ENCODE data around the gene MLN. TPM values are rescaled to one million over a fixed set of nuclear protein-coding genes. Genes with fewer than 3 reads are reported as not detected.

The MLN gene
- total RNA-seq, 2 experiments from 2014 or later: not detected

DNA sequence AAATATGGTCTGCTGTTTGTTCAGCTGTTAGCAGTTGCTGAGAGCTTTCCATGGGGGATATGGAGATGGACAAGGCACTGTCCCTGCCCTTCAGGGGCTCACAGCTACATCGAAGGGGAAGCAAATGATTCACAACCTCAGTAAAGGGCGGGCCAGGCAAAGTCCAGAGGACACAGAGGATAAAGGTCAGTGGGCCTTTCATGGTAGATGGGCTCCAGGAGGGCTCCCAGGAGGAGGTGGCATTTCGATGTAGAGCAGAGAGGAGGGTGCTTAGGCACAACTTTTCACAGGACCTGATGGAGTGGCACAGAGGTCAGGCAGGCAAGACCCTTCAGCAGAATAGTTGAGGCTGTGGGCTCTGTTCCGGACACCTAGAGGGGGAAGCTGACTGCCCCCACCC lies 15.2 kb upstream of the MLN start:
- Mint-ChIP-seq H3K27ac (no peak overlapping the region), H3K27me3 (peaks cover 9% of the 10 kb centered on the region), H3K36me3 (no peaks in the 10 kb centered on the region), H3K9me3 (no peaks in the 10 kb centered on the region), H3K4me3 (no peak overlapping the region), H3K4me1 (ENCODE audit: low read depth) (peaks cover 3% of the 10 kb centered on the region)
- no peak for DNase-seq
- ChIA-PET CTCF (interaction anchor here (1.0 to 1.5 kb wide), 2 partner anchors 47 to 76 kb away, joined by 3 read pairs; no protein-coding TSS in a partner anchor), POLR2A (no interaction called here)
- intact Hi-C loops (cut with micrococcal nuclease): no loop called here

DNA sequence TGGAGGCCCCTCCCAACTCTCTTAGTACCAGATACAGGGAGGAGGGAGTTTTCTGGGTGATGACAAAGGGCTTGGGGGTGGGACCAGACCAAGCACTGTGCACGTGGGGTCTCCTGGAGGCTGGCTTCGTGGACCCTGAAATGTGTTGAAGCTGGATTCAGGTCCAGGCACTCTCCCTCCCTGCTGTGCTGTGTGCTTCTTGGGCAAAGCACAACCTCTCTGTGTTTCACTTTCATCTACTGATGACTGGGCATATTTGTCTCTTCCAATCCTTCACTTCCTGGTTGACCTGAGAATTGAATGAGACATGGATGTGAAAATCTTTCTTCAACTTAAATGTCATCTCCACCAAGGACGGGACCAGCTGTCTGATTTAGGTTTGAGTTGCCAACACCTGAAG lies 14.5 kb upstream of the MLN start:
- POLR2A ChIA-PET: no interaction called here
- CTCF ChIA-PET: interaction anchor here (1.5 kb wide), 1 partner anchor 75 kb away, joined by 3 read pairs; no protein-coding TSS in a partner anchor
- intact Hi-C loops (cut with micrococcal nuclease): no loop called here
- Mint-ChIP-seq H3K4me3 (no peak overlapping the region), H3K9me3 (no peaks in the 10 kb centered on the region), H3K27me3 (peaks cover 15% of the 10 kb centered on the region), H3K4me1 (ENCODE audit: low read depth) (peaks cover 3% of the 10 kb centered on the region), H3K27ac (no peak overlapping the region), H3K36me3 (no peaks in the 10 kb centered on the region)
- no peak for DNase-seq

DNA sequence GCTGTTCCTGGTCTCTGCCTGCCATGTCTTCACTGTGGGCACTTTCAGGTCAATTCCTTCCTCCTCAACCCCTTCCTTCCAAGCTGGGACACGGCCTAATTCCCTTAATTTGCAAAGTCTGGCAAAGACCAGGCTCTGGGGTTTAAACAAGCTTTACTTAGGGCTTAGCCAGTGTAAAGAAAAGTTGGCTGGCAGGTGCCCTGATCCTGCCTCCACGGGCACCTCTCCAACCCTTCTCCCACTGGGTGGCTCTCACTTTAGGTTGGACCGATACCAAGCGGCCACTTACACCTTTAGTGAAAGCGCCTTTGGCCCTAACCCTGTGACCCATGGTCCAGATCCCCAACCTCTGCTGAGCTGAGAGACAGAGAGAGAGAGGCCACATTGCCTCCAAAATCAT lies 13.7 kb upstream of the MLN start:
- POLR2A ChIA-PET: no interaction called here
- Mint-ChIP-seq H3K9me3 (no peaks in the 10 kb centered on the region), H3K4me1 (ENCODE audit: low read depth) (peaks cover 3% of the 10 kb centered on the region), H3K4me3 (no peak overlapping the region), H3K27me3 (peaks cover 19% of the 10 kb centered on the region), H3K36me3 (no peaks in the 10 kb centered on the region), H3K27ac (no peak overlapping the region)
- intact Hi-C loops (cut with micrococcal nuclease): no loop called here
- no peak for DNase-seq
- CTCF ChIA-PET: interaction anchor here (1.5 kb wide), 1 partner anchor 74 kb away, joined by 3 read pairs; no protein-coding TSS in a partner anchor

DNA sequence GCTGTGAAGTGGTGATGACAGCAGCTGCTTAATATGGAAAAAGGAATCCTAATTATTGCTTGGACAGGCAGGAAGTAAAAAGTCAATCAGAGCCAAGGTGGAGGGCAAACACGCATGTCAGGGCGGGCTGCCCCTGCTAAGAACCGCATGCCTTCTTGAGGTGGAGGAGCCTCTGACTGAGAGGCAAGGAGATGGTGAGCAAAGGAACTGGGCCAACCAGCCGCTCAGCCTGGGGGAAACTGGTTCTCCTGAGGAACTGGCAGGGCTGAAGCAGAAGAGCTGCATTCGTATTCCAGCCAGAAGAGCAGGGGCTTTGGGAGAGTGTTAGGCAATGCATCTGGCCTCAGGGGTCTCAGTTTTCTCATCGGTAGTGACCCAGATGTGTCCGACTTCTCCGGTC lies 13.1 kb upstream of the MLN start:
- Mint-ChIP-seq H3K27ac (no peak overlapping the region), H3K4me3 (no peak overlapping the region), H3K9me3 (no peaks in the 10 kb centered on the region), H3K36me3 (no peaks in the 10 kb centered on the region), H3K27me3 (peaks cover 23% of the 10 kb centered on the region), H3K4me1 (ENCODE audit: low read depth) (peaks cover 3% of the 10 kb centered on the region)
- intact Hi-C loops (cut with micrococcal nuclease): no loop called here
- DNase-seq: no peak
- CTCF ChIA-PET: no interaction called here
- POLR2A ChIA-PET: no interaction called here

DNA sequence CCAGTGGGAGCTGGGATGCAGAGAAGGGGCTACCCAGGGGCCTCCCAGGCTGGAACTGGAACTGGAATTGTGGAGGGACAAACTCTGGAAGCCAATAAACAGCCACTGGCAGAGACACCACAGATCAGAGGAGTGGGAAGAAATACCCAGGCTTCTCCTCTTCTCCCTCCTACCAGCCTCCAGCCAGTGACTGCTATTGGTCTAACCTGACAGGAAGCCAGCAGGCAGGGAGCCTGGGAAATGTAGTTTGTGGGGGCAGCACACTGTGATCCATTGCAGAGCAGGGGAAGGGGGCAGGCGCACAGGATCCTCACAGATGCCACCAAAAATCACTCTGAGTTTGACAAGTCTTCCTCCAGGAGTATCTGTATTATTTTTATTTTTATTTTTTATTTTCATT lies 12.1 kb upstream of the MLN start:
- Mint-ChIP-seq H3K4me1 (ENCODE audit: low read depth) (peaks cover under 1% of the 10 kb centered on the region), H3K27ac (no peak overlapping the region), H3K36me3 (no peaks in the 10 kb centered on the region), H3K27me3 (peaks cover 32% of the 10 kb centered on the region), H3K9me3 (no peaks in the 10 kb centered on the region), H3K4me3 (no peak overlapping the region)
- intact Hi-C loops (cut with micrococcal nuclease): no loop called here
- ChIA-PET POLR2A (no interaction called here), CTCF (no interaction called here)
- peak; percentile 17 for DNase-seq

DNA sequence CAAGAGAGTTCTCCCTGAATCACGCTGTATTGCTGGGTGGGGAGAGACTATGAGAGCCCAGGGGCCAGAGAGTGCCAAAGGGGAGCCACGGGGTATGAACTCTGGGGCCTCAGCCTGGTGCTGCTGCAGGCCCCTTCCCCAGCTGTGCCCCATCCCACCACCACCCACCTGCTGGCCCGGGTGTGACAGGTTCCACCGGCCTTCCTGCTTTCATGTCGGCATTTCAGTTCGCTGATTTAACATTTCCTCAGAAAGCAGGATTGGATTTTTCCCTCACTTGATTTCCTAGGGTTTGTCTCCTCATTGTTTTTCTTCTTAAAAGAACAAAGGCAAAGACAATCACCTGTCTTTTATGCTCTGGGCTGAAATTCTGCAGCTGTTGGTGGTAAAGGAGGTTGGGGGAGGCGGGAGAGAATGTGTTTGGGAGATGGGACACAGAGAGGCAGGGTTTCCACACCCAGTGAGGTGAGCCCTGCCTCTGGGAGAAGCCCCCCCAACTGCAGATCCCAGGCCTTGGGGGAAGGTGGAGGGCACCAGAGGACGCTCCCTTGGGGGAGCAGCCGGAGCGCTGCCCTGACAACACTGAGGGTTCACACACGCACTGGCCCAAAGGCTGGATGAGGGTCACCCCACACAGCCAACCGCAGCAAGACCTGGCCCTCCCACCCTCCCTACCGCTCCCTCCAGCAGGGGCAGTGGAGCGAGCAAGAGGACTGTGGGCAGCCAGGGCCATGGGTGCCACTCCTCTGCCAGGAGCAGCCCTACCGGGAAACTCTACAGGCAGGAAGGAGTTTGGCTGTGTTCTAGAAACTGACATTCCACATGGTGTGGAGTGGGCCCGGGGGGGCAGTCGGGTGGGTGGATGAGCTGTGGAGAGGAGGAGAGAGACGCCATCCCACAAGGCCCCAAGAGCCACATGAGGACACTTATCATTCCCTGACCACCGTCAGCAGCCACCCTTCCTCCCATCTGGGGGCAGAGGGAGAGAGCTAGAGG lies 10.5 kb upstream of the MLN start:
- CTCF ChIA-PET: interaction anchor here (1.0 kb wide), 1 partner anchor 71 kb away, joined by 3 read pairs; no protein-coding TSS in a partner anchor
- no peak overlapping the region for H3K27ac Mint-ChIP-seq
- no peaks in the 10 kb centered on the region for H3K36me3 Mint-ChIP-seq
- peaks cover 39% of the 10 kb centered on the region for H3K27me3 Mint-ChIP-seq
- H3K4me3 Mint-ChIP-seq: no peak overlapping the region
- no peaks in the 10 kb centered on the region for H3K4me1 Mint-ChIP-seq (ENCODE audit: low read depth)
- no peaks in the 10 kb centered on the region for H3K9me3 Mint-ChIP-seq
- POLR2A ChIA-PET: no interaction called here
- no peak for DNase-seq
- intact Hi-C loops (cut with micrococcal nuclease): no loop called here

DNA sequence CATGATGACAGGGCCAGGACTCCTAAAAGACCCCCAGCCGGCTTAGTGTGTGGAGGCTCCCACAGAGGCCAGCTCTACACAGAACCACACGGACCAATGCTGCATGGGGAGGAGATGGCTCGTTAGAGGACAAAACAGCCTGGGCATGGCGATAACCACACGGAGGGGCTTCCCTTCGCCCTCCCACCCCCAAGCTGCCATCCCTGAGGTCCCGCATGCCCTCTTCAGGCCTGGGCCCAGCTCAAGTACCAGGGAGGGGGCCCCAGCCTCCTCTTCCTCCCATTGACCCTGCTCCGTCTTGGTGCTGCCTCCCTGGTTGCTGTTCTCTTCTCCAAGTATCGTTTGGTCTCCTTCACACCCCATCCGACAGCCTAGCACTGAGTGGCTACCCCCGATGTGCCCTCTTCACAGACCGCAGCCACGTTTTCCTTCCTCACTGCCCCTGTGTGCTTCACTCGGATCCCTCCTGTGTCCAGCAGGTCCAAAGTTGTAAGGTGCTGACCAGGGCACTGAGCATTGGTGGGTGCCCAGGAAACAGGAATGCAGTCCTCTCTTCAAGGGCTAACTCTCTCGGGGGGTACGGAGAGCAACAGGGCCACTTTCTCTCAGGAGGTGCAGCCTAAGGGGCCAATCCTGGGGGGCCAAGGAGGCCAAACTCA lies 9.6 kb upstream of the MLN start:
- H3K9me3 Mint-ChIP-seq: no peaks in the 10 kb centered on the region
- POLR2A ChIA-PET: interaction anchor here (0.9 kb wide), 1 partner anchor 27 kb away, joined by 3 read pairs; no protein-coding TSS in a partner anchor
- no peaks in the 10 kb centered on the region for H3K4me1 Mint-ChIP-seq (ENCODE audit: low read depth)
- H3K4me3 Mint-ChIP-seq: no peak overlapping the region
- DNase-seq: no peak
- CTCF ChIA-PET: no interaction called here
- H3K27ac Mint-ChIP-seq: no peak overlapping the region
- H3K36me3 Mint-ChIP-seq: no peaks in the 10 kb centered on the region
- H3K27me3 Mint-ChIP-seq: peaks cover 42% of the 10 kb centered on the region
- intact Hi-C loops (cut with micrococcal nuclease): no loop called here

DNA sequence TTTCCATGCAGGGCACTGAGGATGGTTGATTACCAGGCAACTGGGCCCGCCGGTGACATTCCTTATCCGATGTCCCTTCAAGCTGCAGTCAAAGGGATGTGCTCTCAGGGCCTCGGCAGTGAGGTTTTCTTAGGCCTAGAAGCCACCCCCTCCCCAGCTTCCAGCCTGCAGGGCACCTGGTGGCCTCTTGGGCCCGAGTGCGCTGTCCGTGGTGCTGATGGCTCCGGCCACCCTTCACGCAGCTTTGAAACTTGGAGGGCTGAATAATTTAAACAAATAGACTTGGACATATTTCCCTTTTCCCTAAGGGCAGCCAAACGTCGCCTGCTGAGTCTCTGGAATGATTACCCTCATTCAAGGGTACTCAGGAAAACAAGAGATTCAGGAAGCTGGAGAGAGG lies 8.9 kb upstream of the MLN start:
- CTCF ChIA-PET: no interaction called here
- Mint-ChIP-seq H3K27ac (no peak overlapping the region), H3K9me3 (no peaks in the 10 kb centered on the region), H3K36me3 (no peaks in the 10 kb centered on the region), H3K4me3 (no peak overlapping the region), H3K27me3 (peaks cover 42% of the 10 kb centered on the region), H3K4me1 (ENCODE audit: low read depth) (peaks cover 7% of the 10 kb centered on the region)
- intact Hi-C loops (cut with micrococcal nuclease): no loop called here
- POLR2A ChIA-PET: interaction anchor here (0.9 kb wide), 1 partner anchor 28 kb away, joined by 3 read pairs; no protein-coding TSS in a partner anchor
- DNase-seq: peak; percentile 57

DNA sequence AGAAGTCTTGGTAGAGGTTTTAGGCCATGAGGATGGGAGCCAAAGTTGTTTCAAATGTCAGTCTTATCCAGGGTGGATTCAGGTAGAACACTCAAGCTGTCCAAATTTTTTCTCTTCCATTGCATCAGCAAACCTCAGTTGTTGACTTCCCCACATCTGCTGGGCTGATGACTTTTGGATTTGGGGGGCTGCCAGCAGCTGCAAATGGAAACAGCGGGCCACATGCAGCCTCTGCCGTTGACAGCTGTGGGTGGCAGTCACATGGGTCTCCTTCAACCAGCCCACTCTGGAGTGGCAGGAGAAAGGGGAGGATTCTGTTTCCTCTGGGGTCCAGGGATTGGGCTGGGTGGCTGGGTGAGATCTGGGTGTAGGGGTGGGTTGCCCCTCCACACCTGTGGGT lies 5.8 kb upstream of the MLN start:
- no peaks in the 10 kb centered on the region for H3K36me3 Mint-ChIP-seq
- ChIA-PET POLR2A (no interaction called here), CTCF (no interaction called here)
- no peak overlapping the region for H3K4me3 Mint-ChIP-seq
- DNase-seq: no peak
- no peaks in the 10 kb centered on the region for H3K9me3 Mint-ChIP-seq
- peaks cover 35% of the 10 kb centered on the region for H3K27me3 Mint-ChIP-seq
- H3K27ac Mint-ChIP-seq: no peak overlapping the region
- intact Hi-C loops (cut with micrococcal nuclease): no loop called here
- peaks cover 11% of the 10 kb centered on the region for H3K4me1 Mint-ChIP-seq (ENCODE audit: low read depth)

DNA sequence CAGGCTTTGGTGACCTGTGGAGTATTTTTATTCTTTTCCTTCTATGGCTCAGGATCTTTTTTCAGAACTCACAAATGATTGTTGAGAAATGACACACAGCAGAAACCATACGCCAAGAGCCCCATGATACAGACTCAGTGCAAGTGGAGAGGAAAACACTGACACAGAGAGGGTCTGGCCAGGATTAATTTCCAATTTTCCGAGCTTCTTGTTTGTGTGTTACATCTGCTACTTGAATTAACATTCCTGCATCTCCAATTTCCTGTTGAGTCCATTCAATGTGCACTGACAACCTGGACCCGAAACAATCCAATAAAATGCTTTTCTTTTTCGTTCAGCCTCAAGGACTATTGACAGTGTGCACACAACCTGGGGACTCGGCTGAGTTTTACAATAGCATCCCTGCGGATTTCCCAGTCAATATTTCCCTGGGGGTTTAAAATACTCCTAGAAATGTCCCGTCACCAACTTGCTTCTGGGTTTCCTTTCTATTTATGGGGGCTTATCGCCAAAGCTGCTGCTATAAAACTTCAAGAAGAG lies 4.9 kb upstream of the MLN start:
- Mint-ChIP-seq H3K4me1 (ENCODE audit: low read depth) (peaks cover 11% of the 10 kb centered on the region), H3K9me3 (no peaks in the 10 kb centered on the region), H3K36me3 (no peaks in the 10 kb centered on the region), H3K4me3 (no peak overlapping the region), H3K27me3 (peaks cover 31% of the 10 kb centered on the region), H3K27ac (no peak overlapping the region)
- DNase-seq: no peak
- ChIA-PET POLR2A (no interaction called here), CTCF (no interaction called here)
- intact Hi-C loops (cut with micrococcal nuclease): no loop called here

DNA sequence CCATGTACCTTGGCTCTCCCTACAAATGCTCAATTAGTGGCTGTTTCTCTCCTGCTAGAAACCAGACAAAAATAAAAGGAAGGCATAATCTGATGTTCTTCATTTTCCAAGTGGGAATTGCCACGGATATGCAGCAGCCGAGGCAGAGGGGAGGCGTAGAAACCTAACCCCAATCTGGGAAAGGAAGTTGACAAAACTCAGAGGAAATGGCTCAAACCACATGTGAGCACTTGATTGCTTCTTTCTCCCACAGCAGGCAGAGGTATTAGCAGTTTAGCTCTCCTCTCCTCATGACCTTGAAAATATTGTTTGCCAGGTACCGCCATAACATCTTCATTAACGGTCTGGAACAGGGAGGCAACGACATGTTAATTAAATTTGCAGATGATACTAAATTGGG lies 3.8 kb upstream of the MLN start:
- CTCF ChIA-PET: interaction anchor here (1.7 to 2.3 kb wide), 2 partner anchors 36 to 248 kb away, joined by 4 to 5 read pairs; no protein-coding TSS in a partner anchor
- Mint-ChIP-seq H3K27me3 (peaks cover 24% of the 10 kb centered on the region), H3K36me3 (no peaks in the 10 kb centered on the region), H3K27ac (no peak overlapping the region), H3K4me3 (no peak overlapping the region), H3K4me1 (ENCODE audit: low read depth) (peaks cover 11% of the 10 kb centered on the region), H3K9me3 (no peaks in the 10 kb centered on the region)
- DNase-seq: no peak
- intact Hi-C loops (cut with micrococcal nuclease): no loop called here
- POLR2A ChIA-PET: no interaction called here

DNA sequence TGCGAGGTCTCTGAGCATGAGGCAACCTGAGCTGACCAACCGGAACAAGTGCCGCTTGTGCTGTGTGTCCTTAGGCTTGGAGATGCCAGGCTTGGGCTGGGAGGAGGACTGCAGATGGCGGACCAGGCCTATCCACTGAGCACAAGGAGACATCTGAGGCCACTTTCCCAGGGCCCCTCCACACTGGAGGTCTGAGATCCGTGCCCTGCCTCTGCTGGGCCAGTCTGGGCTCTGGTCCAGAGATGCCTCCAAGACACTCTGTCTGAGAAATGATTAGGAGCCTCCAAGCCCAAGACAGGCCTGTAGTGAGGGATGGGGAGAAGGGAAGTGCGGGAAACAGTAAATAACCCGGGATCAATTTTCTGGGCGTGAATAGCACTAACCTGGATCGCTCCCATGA lies 3.0 kb upstream of the MLN start:
- H3K36me3 Mint-ChIP-seq: no peaks in the 10 kb centered on the region
- intact Hi-C loops (cut with micrococcal nuclease): no loop called here
- CTCF ChIA-PET: interaction anchor here (1.7 to 2.3 kb wide), 2 partner anchors 36 to 248 kb away, joined by 4 to 5 read pairs; no protein-coding TSS in a partner anchor

More for the DNA sequence above, 3.0 kb upstream of the MLN start:
- H3K27ac Mint-ChIP-seq: no peak overlapping the region
- no peaks in the 10 kb centered on the region for H3K9me3 Mint-ChIP-seq
- POLR2A ChIA-PET: no interaction called here
- peaks cover 11% of the 10 kb centered on the region for H3K4me1 Mint-ChIP-seq (ENCODE audit: low read depth)
- H3K27me3 Mint-ChIP-seq: peaks cover 18% of the 10 kb centered on the region
- no peak overlapping the region for H3K4me3 Mint-ChIP-seq
- no peak for DNase-seq
